ENCODE results near the gene NADSYN1. TPM values are rescaled to one million over a fixed set of nuclear protein-coding genes. Genes with fewer than 3 reads are reported as not detected.

The NADSYN1 gene
- total RNA-seq, 1 donor from 2014 or later = 71.0 TPM

GRCh38 chr11:71485466-71485865 is 32.5 kb downstream of the NADSYN1 start:
- no peak for TF ChIP-seq CTCF (IDR thresholded peaks at IDR 0.05; ENCODE audit: unreplicated experiment)
- no peak for DNase-seq (ENCODE audit: low spot score in 2 of 2, unreplicated experiment in 2 of 2)
- H3K9me3 Mint-ChIP-seq = no peaks in the 10 kb centered on the region
- no peak overlapping the region for H3K27ac Mint-ChIP-seq
- H3K36me3 Mint-ChIP-seq = peaks cover 52% of the 10 kb centered on the region
- H3K4me1 Mint-ChIP-seq = peaks cover 33% of the 10 kb centered on the region
- H3K4me3 Mint-ChIP-seq = no peak overlapping the region
- no peaks in the 10 kb centered on the region for H3K27me3 Mint-ChIP-seq (ENCODE audit: low read depth)

- H3K4me1 Mint-ChIP-seq = peaks cover 29% of the 10 kb centered on the region
- DNase-seq (ENCODE audit: low spot score in 2 of 2, unreplicated experiment in 2 of 2) = no peak
- H3K9me3 Mint-ChIP-seq = no peaks in the 10 kb centered on the region
- H3K36me3 Mint-ChIP-seq = peaks cover 50% of the 10 kb centered on the region
- H3K4me3 Mint-ChIP-seq = no peak overlapping the region
- H3K27me3 Mint-ChIP-seq (ENCODE audit: low read depth) = no peaks in the 10 kb centered on the region
- TF ChIP-seq CTCF (IDR thresholded peaks at IDR 0.05; ENCODE audit: unreplicated experiment) = no peak
- H3K27ac Mint-ChIP-seq = no peak overlapping the region
Measured at GRCh38 chr11:71486320-71486719, 33.3 kb downstream of the NADSYN1 start.

- DNase-seq (ENCODE audit: low spot score in 2 of 2, unreplicated experiment in 2 of 2) = no peak
- Mint-ChIP-seq H3K36me3 (peaks cover 44% of the 10 kb centered on the region), H3K9me3 (no peaks in the 10 kb centered on the region), H3K27me3 (ENCODE audit: low read depth) (no peaks in the 10 kb centered on the region), H3K4me3 (no peak overlapping the region), H3K4me1 (peaks cover 23% of the 10 kb centered on the region), H3K27ac (peak overlapping the region; percentile 73)
- no peak for TF ChIP-seq CTCF (IDR thresholded peaks at IDR 0.05; ENCODE audit: unreplicated experiment)
Measured at GRCh38 chr11:71488681-71489270, 35.8 kb downstream of the NADSYN1 start.

- peaks cover 23% of the 10 kb centered on the region for H3K4me1 Mint-ChIP-seq
- no peak for DNase-seq (ENCODE audit: low spot score in 2 of 2, unreplicated experiment in 2 of 2)
- H3K9me3 Mint-ChIP-seq = no peaks in the 10 kb centered on the region
- no peak overlapping the region for H3K4me3 Mint-ChIP-seq
- no peak for TF ChIP-seq CTCF (IDR thresholded peaks at IDR 0.05; ENCODE audit: unreplicated experiment)
- peaks cover 39% of the 10 kb centered on the region for H3K36me3 Mint-ChIP-seq
- H3K27me3 Mint-ChIP-seq (ENCODE audit: low read depth) = no peaks in the 10 kb centered on the region
- H3K27ac Mint-ChIP-seq = no peak overlapping the region
Measured at GRCh38 chr11:71489311-71490043, 36.5 kb downstream of the NADSYN1 start.

GRCh38 chr11:71490044-71490730 is 37.2 kb downstream of the NADSYN1 start:
- Mint-ChIP-seq H3K27me3 (ENCODE audit: low read depth) (no peaks in the 10 kb centered on the region), H3K27ac (no peak overlapping the region), H3K36me3 (peaks cover 40% of the 10 kb centered on the region), H3K4me1 (peaks cover 23% of the 10 kb centered on the region), H3K9me3 (no peaks in the 10 kb centered on the region), H3K4me3 (no peak overlapping the region)
- no peak for DNase-seq (ENCODE audit: low spot score in 2 of 2, unreplicated experiment in 2 of 2)
- no peak for TF ChIP-seq CTCF (IDR thresholded peaks at IDR 0.05; ENCODE audit: unreplicated experiment)
